HG03025 (cell line): ENCODE data around the gene PPP3CA.

ENCODE experiments used
- ATAC-seq: cut with Tn5 transposase; IDR thresholded peaks from one replicate; pipeline ENCODE4 v1.9.1; 2021; ENCODE audit warnings: mild to moderate bottlenecking, moderate library complexity; ENCODE audit not compliant: unreplicated experiment, low FRiP score

Gene PPP3CA

DNA sequence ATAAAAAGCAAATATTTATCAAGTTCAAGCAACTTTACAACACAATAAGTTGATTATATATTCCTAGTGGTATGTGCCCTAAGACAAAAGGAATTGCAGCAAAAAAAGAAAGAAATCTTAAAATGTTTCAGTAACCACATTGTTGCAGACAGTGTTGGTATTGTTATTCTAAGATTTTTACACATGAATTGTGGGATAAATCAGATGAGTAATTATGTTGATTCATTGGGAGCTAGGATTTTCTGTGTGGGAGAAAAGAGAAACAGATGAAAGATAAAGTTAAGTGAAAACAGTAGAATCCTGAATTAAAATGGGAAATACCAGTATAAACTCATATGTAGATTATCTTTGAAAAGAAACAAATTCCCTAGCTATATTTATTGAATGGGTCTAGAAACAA lies 362.4 kb downstream of the PPP3CA start:
- no peak for ATAC-seq

DNA sequence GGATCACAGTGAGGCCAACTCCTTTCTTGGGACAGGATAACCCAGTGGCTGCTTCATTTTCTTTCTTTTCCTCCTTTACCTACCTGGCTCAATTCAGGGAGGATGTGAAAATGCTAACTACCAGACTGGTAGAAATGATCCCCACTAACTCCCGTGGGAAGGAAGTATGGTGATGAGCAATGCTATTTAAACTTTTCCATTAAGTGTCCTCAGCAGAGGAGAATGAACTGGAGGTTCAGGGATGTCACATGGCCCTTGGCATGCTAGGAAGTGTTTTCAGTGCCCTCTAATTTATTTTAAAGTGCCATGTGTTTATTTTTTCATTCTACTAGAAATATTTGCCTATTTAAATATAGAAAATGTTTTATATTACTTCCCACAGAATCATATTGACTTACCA lies 363.9 kb downstream of the PPP3CA start:
- ATAC-seq: no peak

DNA sequence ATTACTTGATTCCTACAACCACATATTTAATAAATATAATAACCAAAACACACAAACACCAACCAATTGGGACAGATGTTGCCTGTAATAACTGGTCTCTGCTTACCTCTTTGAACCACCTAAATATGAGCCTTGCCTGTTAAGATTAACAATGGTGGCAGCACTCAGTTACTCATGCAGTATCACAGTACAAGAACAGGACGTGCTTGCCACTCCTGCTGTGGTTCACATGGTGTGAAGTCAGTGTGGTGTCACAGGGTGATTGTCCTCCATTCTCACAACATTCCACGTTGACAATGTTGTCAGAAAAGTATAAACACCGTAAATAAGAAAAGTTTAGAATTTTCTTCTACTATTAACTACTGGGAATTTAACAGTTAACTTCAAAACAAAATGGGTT lies 365.0 kb downstream of the PPP3CA start:
- no peak for ATAC-seq

DNA sequence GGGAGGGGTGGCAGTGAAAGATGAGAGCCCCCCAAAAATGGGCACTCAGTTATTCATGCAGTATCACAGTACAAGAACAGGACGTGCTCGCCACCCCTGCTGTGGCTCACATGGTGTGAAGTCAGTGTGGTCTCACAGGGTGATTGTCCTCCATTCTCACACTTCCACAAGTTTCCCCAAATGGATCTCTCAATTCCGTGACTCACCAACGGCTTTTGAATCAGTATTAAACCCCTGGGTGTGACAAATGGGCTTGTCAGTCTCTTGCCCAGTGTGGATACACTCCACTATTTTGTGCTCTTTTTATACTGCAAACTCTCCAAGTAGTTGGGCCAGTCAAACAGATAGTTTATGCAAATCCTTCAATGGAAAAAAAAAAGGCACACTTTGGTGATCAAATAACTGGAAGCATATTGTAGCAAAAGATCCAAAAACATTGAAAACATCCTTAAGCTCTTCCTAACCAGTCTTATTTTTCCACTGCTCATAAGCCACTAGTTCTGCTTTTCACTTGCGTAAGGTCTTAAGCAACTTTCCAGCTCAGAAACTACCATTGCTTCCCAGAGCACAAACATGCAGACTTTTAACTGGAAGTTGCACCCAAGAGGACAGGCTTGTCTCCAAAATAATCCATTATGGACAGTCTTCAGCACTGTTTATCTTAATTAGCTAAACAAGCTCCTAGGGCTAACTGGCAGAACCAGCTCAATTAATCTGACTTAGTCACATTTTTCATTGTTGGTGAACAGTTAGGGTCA lies 365.7 kb downstream of the PPP3CA start:
- no peak for ATAC-seq

DNA sequence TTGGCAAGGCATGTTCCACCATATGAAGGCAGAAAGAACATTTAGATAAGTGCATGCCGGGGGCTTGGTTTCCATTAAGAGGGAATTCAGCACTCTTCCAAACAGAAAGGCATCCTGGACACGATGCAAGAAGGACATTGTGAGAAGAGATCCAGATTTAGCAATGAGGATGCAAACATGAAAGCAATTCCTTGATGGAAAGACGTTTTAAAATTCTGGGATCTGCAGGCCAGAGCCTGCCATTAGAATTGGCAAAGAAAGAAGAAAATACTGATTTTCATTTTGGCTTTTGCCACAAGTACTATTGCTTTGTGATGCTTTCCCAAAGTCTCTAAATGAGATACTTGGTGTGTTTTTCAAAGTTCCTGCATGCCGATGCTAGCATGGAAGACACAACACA lies 367.6 kb downstream of the PPP3CA start:
- no peak for ATAC-seq

DNA sequence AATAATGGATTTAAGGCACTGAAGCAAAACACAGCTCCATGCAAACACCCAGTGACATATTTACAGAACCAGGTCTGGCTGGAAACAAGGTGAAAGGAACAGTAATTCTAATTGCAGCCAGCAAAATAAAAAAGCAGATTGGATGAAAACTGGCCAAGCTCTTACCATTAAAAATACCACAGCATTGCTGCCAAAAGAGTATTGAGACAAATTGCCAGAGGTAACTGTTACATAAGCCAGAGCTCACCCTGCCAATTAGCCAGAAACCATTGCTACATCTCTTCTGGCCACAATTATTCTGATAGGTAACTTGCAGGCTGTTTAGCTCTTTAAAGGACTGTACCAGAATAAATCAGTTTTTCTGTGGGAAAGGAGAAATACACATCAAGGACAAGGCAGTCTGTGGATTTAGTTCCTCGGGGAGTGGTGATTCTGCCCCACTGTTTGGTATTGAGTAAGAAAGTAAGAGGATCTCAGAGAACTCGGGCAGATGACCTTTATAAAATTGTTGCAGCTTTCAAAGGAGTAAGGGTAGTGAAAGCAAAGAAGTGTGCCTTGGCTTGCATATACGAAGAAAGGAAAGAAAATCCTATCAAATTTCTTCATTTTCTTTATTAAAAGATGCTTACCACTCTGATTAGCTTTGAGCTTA lies 369.5 kb downstream of the PPP3CA start:
- ATAC-seq: no peak

DNA sequence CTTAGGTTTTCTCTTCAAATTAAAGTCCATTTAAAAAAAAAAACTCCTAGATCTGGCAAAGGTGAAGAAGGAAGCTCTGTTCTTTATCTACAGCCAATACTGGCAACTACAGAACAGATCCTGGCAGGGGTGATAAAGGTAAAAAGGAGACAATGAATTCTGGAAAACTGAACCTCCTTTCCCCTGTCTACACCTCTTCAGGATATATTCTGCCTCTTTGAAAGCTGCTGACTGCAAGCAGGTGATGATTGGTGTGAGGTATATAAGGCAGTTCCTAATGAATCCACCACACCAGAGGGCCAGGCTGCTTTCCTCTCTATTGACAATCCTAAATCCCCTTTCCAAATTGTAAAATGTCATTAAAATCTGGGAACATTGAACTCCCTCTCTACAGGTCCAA lies 370.1 kb downstream of the PPP3CA start:
- ATAC-seq: no peak
